IMR-90 (cell line): ENCODE measurements around the gene AGXT2. TPM values are rescaled to one million over a fixed set of nuclear protein-coding genes. Genes with fewer than 3 reads are reported as not detected.

Experiments
- ATAC-seq: fragments of 200-7000 bp; cut with Tn5 transposase; 2 replicates; pipeline ENCODE4 v1.9.1; 2020; ENCODE audit warnings: low read depth, mild to moderate bottlenecking, moderate library complexity
- BruUV-seq: library from RNA; stranded (reverse); fragments of 400-500 nt; replicated peaks from 2 replicates; lab custom pipeline; 2021; lab: Mats Ljungman, UMichigan
- CTCF ChIA-PET: fragments of 300-600 bp; formaldehyde crosslinking; extraction: SDS; loops from one replicate; lab custom pipeline; 2021; ENCODE audit warnings: antibody characterized with exemption; lab: Yijun Ruan, JAX
- POLR2A ChIA-PET: fragments of 300-600 bp; sonication (Branson Sonifier 250); formaldehyde crosslinking; loops from one replicate; lab custom pipeline; 2022; ENCODE audit warnings: antibody characterized with exemption; ENCODE audit not compliant: unreplicated experiment; lab: Charles Lee
- DNase-seq: peaks from one replicate; pipeline ENCODE4 v3.0.0; 2013
- H2AFZ ChIP-seq: replicated peaks from 2 replicates; pipeline ENCODE3; 2013; ENCODE audit warnings: low read length, mild to moderate bottlenecking; ENCODE audit not compliant: poor library complexity
- H2AK5ac ChIP-seq: 2 replicates; pipeline ENCODE4 v1.6.1; 2013; ENCODE audit warnings: low read depth, low read length, inconsistent platforms
- H2AK9ac ChIP-seq: replicated peaks from 2 replicates; pipeline ENCODE3; 2013; ENCODE audit warnings: mild to moderate bottlenecking, low read depth, low read length, moderate library complexity; ENCODE audit not compliant: poor library complexity
- H2BK120ac ChIP-seq: 2 replicates; pipeline ENCODE4 v1.6.1; 2013; ENCODE audit warnings: low read depth, low read length, inconsistent platforms
- H2BK15ac ChIP-seq: 3 replicates; pipeline ENCODE4 v1.6.1; 2013; ENCODE audit warnings: low read depth, low read length, inconsistent platforms
- H2BK20ac ChIP-seq: 2 replicates; pipeline ENCODE4 v1.6.1; 2013; ENCODE audit warnings: low read depth, mild to moderate bottlenecking, inconsistent platforms, low read length, moderate library complexity
- H2BK5ac ChIP-seq: 2 replicates; pipeline ENCODE4 v1.6.1; 2013; ENCODE audit warnings: mild to moderate bottlenecking, low read depth, low read length, inconsistent platforms; ENCODE audit not compliant: poor library complexity, severe bottlenecking
- H3K14ac ChIP-seq: replicated peaks from 2 replicates; pipeline ENCODE4 v1.6.1; 2013; ENCODE audit warnings: low read depth, low read length, inconsistent platforms
- H3K18ac ChIP-seq: 2 replicates; pipeline ENCODE4 v1.6.1; 2013; ENCODE audit warnings: low read depth, low read length, control low read depth
- H3K23ac ChIP-seq: 2 replicates; pipeline ENCODE4 v1.6.1; 2013; ENCODE audit warnings: low read depth, low read length, inconsistent platforms
- H3K27ac ChIP-seq: 2 replicates; pipeline ENCODE4 v1.5.1; 2013; ENCODE audit warnings: mild to moderate bottlenecking, control low read depth, low read length; ENCODE audit not compliant: insufficient read depth
- H3K27me3 ChIP-seq: 2 replicates; pipeline ENCODE4 v1.6.1; 2013; ENCODE audit warnings: low read length; ENCODE audit not compliant: control insufficient read depth, insufficient read depth
- H3K36me3 ChIP-seq: 2 replicates; pipeline ENCODE4 v1.6.1; 2013; ENCODE audit warnings: low read length, mixed read lengths; ENCODE audit not compliant: control insufficient read depth, insufficient read depth
- H3K4ac ChIP-seq: 2 replicates; pipeline ENCODE4 v1.6.1; 2013; ENCODE audit warnings: low read depth, low read length, inconsistent platforms
- H3K4me1 ChIP-seq: 2 replicates; pipeline ENCODE4 v1.6.1; 2013; ENCODE audit warnings: low read length, mixed read lengths; ENCODE audit not compliant: control insufficient read depth, insufficient read depth
- H3K4me2 ChIP-seq: 2 replicates; pipeline ENCODE4 v1.6.1; 2013; ENCODE audit warnings: low read depth, mild to moderate bottlenecking, control low read depth, low read length, moderate library complexity
- H3K4me3 ChIP-seq: 2 replicates; pipeline ENCODE4 v1.5.1; 2013; ENCODE audit warnings: low read depth, mild to moderate bottlenecking, control low read depth, low read length, moderate library complexity; ENCODE audit not compliant: insufficient read depth
- H3K56ac ChIP-seq: 2 replicates; pipeline ENCODE4 v1.6.1; 2013; ENCODE audit warnings: low read length, inconsistent platforms; ENCODE audit not compliant: insufficient read depth; ENCODE audit errors: extremely low read depth
- H3K79me1 ChIP-seq, 2 experiments: 2 replicates each; pipeline ENCODE4 v1.6.1; 2013; ENCODE audit warnings: low read length in 2 of 2, inconsistent platforms in 1 of 2, low read depth in 1 of 2
- H3K9ac ChIP-seq: 2 replicates; pipeline ENCODE4 v1.6.1; 2013; ENCODE audit warnings: low read depth, low read length, control low read depth
- H3K9me1 ChIP-seq: 2 replicates; pipeline ENCODE4 v1.6.1; 2013; ENCODE audit warnings: low read length, inconsistent platforms; ENCODE audit not compliant: insufficient read depth
- H3K9me3 ChIP-seq: 2 replicates; pipeline ENCODE4 v1.6.1; 2013; ENCODE audit warnings: low read length; ENCODE audit not compliant: control insufficient read depth, insufficient read depth
- H4K20me1 ChIP-seq: 2 replicates; pipeline ENCODE4 v1.6.1; 2013; ENCODE audit warnings: low read length, inconsistent platforms; ENCODE audit not compliant: insufficient read depth
- H4K5ac ChIP-seq: 2 replicates; pipeline ENCODE4 v1.6.1; 2013; ENCODE audit warnings: mild to moderate bottlenecking, low read depth, low read length, control low read depth
- H4K8ac ChIP-seq, 2 experiments: 2 replicates each; pipeline ENCODE4 v1.6.1; 2013; ENCODE audit warnings: low read depth in 2 of 2, low read length in 2 of 2, control low read depth in 1 of 2, inconsistent platforms in 1 of 2
- H4K91ac ChIP-seq: 2 replicates; pipeline ENCODE4 v1.6.1; 2013; ENCODE audit warnings: low read depth, low read length, inconsistent platforms; ENCODE audit not compliant: insufficient read depth
- BHLHE40 ChIP-seq: fragments of 150-350 bp; IDR thresholded peaks from 2 replicates; pipeline ENCODE4 v1.6.1; 2016; ENCODE audit warnings: mild to moderate bottlenecking, low read depth, low read length
- CEBPB ChIP-seq: IDR thresholded peaks from 2 replicates; pipeline ENCODE4 v1.6.1; 2012; ENCODE audit warnings: low read depth, low read length, improper control_type of control experiment
- CHD1 ChIP-seq: IDR thresholded peaks from 2 replicates; pipeline ENCODE4 v1.6.1; 2012; ENCODE audit warnings: low read depth, low read length, improper control_type of control experiment
- FOS ChIP-seq: fragments of 150-350 bp; IDR thresholded peaks from 2 replicates; pipeline ENCODE4 v1.6.1; 2016; ENCODE audit warnings: low read depth, low read length
- MAFK ChIP-seq: IDR thresholded peaks from 2 replicates; pipeline ENCODE4 v1.6.1; 2012; ENCODE audit warnings: low read depth, low read length, improper control_type of control experiment
- MAZ ChIP-seq: IDR thresholded peaks from 2 replicates; pipeline ENCODE4 v1.6.1; 2012; ENCODE audit warnings: low read depth, mild to moderate bottlenecking, low read length, improper control_type of control experiment, moderate library complexity, borderline replicate concordance
- MXI1 ChIP-seq: IDR thresholded peaks from 2 replicates; pipeline ENCODE4 v1.6.1; 2012; ENCODE audit warnings: low read depth, mild to moderate bottlenecking, low read length, moderate library complexity, borderline replicate concordance
- NFE2L2 ChIP-seq: fragments of 150-350 bp; IDR thresholded peaks from 2 replicates; pipeline ENCODE4 v1.6.1; 2016; ENCODE audit warnings: low read depth, mild to moderate bottlenecking, low read length
- POLR2A ChIP-seq: IDR thresholded peaks from 2 replicates; pipeline ENCODE4 v1.6.1; 2012; ENCODE audit warnings: mild to moderate bottlenecking, low read depth, low read length
- RAD21 ChIP-seq: IDR thresholded peaks from 2 replicates; pipeline ENCODE4 v1.6.1; 2012; ENCODE audit warnings: low read length, improper control_type of control experiment
- RCOR1 ChIP-seq: IDR thresholded peaks from 2 replicates; pipeline ENCODE4 v1.6.1; 2012; ENCODE audit warnings: mild to moderate bottlenecking, low read length, improper control_type of control experiment; ENCODE audit not compliant: insufficient replicate concordance
- RFX5 ChIP-seq: IDR thresholded peaks from 2 replicates; pipeline ENCODE4 v1.8.0; 2012; ENCODE audit warnings: low read depth, mild to moderate bottlenecking, low read length, moderate library complexity
- SMC3 ChIP-seq: fragments of 150-350 bp; IDR thresholded peaks from 2 replicates; pipeline ENCODE4 v1.6.1; 2016; ENCODE audit warnings: low read depth, mild to moderate bottlenecking, antibody characterized with exemption, low read length, moderate library complexity
- WGBS, 2 experiments: methylation state at CpG; one replicate each; pipeline versions ENCODE4 v1.1.5 to v1.1.7; 2013; ENCODE audit warnings: missing lambda C conversion rate in 2 of 2; ENCODE audit not compliant: insufficient read length in 1 of 2; ENCODE audit errors: extremely low coverage in 2 of 2; 5-methylcytosine and 5-hydroxymethylcytosine counted together
- dilution Hi-C: fragments of 300-500 bp; cut with HindIII; formaldehyde crosslinking; loops from one replicate; pipeline ENCODE4 v1.14.3; 2018; ENCODE audit warnings: low sequenced_read_pairs; ENCODE audit not compliant: unreplicated experiment
- in situ Hi-C: fragments of 300-500 bp; cut with MboI; formaldehyde crosslinking; loops from 3 replicates; pipeline ENCODE4 v1.14.3; 2019; ENCODE audit warnings: low sequenced_read_pairs, inconsistent platforms, mixed read lengths
- intact Hi-C: fragments of 100-400 bp; cut with micrococcal nuclease; formaldehyde crosslinking; loops from 2 replicates; pipeline ENCODE4 v1.10.0; 2022
- polyA plus RNA-seq, 3 experiments: library from polyadenylated mRNA; depleted of rRNA; stranded (reverse); fragments of >200 nt; gene quantifications; 2 replicates each; pipeline ENCODE4 v1.2.3, GENCODE V29; 2012; ENCODE audit warnings: low replicate concordance in 1 of 3
- total RNA-seq: library from RNA; depleted of rRNA; stranded (reverse); fragments of >200 nt; gene quantifications from 2 replicates; pipeline ENCODE4 v1.2.3, GENCODE V29; 2012
- TF ChIP-seq, protein P1 (sequence below): fragments of 150-350 bp; IDR thresholded peaks from 2 replicates; pipeline ENCODE4 v1.6.1; 2017; ENCODE audit warnings: mild to moderate bottlenecking, antibody characterized with exemption, low read length, low read depth
- TF ChIP-seq, protein P2 (sequence below): fragments of 150-350 bp; IDR thresholded peaks from 2 replicates; pipeline ENCODE4 v1.6.1; 2016; ENCODE audit warnings: low read depth, mild to moderate bottlenecking, low read length, moderate library complexity, borderline replicate concordance
- TF ChIP-seq, protein P3 (sequence below): conservative IDR thresholded peaks from 2 replicates; pipeline ENCODE4 v1.5.1; 2012; ENCODE audit warnings: mild to moderate bottlenecking, low read depth, low read length, improper control_type of control experiment

AGXT2 gene
- total and polyA plus RNA-seq, 2 of the 4 experiments (the other 2 are of a cell fraction), result not detected

DNA sequence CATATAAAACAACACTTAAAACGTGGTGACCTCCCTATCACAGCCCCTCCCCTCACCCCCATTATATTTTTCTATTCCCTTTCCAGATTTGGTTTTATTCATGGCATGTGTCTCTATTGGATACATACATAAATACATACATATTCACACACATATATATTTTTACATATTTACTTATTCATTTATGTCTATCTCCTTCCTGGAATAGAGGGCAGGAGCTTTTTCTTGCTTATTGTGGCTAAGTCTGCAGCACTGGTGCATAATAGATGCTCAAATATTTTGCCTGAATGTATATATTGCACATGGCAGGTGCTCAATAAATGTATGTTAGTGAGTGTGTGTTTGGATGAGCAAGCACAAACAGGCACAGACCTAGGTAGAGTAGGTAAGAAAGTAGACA is 2.5 kb downstream of the AGXT2 start:
- intact Hi-C loops (no loop called here), dilution Hi-C loops (no loop called here), in situ Hi-C loops (no loop called here)
- DNase-seq (no peak), ATAC-seq (no peak)
- Histone ChIP-seq H3K79me1 (no peaks in the 10 kb centered on the region), H2BK15ac (no peak overlapping the region), H3K56ac (no peak overlapping the region), H3K4me1 (peaks cover 4% of the 10 kb centered on the region), H3K4ac (no peak overlapping the region), H3K36me3 (no peaks in the 10 kb centered on the region), H2AFZ (no peak overlapping the region), H2BK20ac (no peak overlapping the region), H3K4me2 (no peak overlapping the region), H4K91ac (no peak overlapping the region), H2BK5ac (no peak overlapping the region), H2AK9ac (no peak overlapping the region), H3K9me1 (no peaks in the 10 kb centered on the region; the same call in none of the 2 replicates), H3K27me3 (no peaks in the 10 kb centered on the region), H3K18ac (no peak overlapping the region), H4K20me1 (no peaks in the 10 kb centered on the region), H2AK5ac (no peak overlapping the region), H2BK120ac (no peak overlapping the region), H3K14ac (no peak overlapping the region), H3K27ac (no peak overlapping the region), H4K8ac (no peak overlapping the region), H3K4me3 (no peak overlapping the region), H4K5ac (no peak overlapping the region), H3K9me3 (no peaks in the 10 kb centered on the region), H3K23ac (no peak overlapping the region), H3K9ac (no peak overlapping the region)
- WGBS, 2 experiments, result no CpG with 5 or more reads among the region's 1 CpG
- no TSS peak for BruUV-seq
- TF ChIP-seq FOS (no peak), MAFK (no peak), NFE2L2 (no peak), RAD21 (no peak), RCOR1 (no peak), CHD1 (no peak), SMC3 (no peak), POLR2A (no peak), MAZ (no peak), RFX5 (no peak), BHLHE40 (no peak), MXI1 (no peak), CEBPB (no peak)
- TF ChIP-seq, protein P1, sequence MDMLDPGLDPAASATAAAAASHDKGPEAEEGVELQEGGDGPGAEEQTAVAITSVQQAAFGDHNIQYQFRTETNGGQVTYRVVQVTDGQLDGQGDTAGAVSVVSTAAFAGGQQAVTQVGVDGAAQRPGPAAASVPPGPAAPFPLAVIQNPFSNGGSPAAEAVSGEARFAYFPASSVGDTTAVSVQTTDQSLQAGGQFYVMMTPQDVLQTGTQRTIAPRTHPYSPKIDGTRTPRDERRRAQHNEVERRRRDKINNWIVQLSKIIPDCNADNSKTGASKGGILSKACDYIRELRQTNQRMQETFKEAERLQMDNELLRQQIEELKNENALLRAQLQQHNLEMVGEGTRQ, result no peak
- TF ChIP-seq, protein P2, sequence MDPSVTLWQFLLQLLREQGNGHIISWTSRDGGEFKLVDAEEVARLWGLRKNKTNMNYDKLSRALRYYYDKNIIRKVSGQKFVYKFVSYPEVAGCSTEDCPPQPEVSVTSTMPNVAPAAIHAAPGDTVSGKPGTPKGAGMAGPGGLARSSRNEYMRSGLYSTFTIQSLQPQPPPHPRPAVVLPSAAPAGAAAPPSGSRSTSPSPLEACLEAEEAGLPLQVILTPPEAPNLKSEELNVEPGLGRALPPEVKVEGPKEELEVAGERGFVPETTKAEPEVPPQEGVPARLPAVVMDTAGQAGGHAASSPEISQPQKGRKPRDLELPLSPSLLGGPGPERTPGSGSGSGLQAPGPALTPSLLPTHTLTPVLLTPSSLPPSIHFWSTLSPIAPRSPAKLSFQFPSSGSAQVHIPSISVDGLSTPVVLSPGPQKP, result no peak
- TF ChIP-seq, protein P3, sequence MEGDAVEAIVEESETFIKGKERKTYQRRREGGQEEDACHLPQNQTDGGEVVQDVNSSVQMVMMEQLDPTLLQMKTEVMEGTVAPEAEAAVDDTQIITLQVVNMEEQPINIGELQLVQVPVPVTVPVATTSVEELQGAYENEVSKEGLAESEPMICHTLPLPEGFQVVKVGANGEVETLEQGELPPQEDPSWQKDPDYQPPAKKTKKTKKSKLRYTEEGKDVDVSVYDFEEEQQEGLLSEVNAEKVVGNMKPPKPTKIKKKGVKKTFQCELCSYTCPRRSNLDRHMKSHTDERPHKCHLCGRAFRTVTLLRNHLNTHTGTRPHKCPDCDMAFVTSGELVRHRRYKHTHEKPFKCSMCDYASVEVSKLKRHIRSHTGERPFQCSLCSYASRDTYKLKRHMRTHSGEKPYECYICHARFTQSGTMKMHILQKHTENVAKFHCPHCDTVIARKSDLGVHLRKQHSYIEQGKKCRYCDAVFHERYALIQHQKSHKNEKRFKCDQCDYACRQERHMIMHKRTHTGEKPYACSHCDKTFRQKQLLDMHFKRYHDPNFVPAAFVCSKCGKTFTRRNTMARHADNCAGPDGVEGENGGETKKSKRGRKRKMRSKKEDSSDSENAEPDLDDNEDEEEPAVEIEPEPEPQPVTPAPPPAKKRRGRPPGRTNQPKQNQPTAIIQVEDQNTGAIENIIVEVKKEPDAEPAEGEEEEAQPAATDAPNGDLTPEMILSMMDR, result no peak
- CTCF ChIA-PET, result no interaction called here
- POLR2A ChIA-PET, result no interaction called here
